ENCODE measurements around the gene ARL10. TPM values are rescaled to one million over a fixed set of nuclear protein-coding genes. Genes with fewer than 3 reads are reported as not detected.

Gene ARL10
- total and polyA plus RNA-seq, 2 donors (not counting 1 experiment from before 2014, with no cell fraction given) = 13.1 to 27.9 TPM

DNA sequence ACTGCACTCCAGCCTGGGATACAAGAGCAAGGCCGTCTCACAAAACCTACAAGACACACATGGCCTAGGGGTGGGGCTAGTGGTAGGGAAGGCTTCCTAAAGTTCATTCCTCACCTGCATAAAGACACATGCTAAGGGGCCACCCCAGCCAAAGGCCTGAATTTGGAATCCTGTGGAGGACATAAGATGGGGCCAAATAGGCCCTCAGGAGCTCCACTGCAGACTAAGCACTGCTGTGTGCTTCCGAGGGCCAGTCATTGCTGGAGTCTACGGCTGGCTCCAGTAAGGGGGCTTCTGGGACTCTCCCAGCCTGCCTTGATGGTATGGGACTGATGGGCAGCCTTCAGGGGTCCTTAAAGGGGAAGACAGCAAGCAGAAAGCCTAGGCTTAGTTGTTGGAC, 17.4 kb downstream of the ARL10 start:
- Histone ChIP-seq H3K27me3 (replicated peaks in 1 of 4; ENCODE audit: control extremely low read depth in 1 of 4, control insufficient read depth in 3 of 4, insufficient read depth in 4 of 4, low read length in 3 of 4) (no peaks in the 10 kb centered on the region), H3K9ac (ENCODE audit: low read length) (no peak overlapping the region), H2AFZ (ENCODE audit: insufficient read depth, low read depth, low read length, poor library complexity, severe bottlenecking) (no peak overlapping the region), H3K27ac (ENCODE audit: low read length in 2 of 2) (no peak overlapping the region), H3K4me1 (ENCODE audit: control insufficient read depth in 2 of 2, insufficient read depth in 2 of 2, low read length in 2 of 2) (peaks cover 20 to 21% of the 10 kb centered on the region in 2 donors), H3K4me2 (replicated peaks; ENCODE audit: low read depth, low read length, poor library complexity, severe bottlenecking) (no peak overlapping the region), H3K9me3 (ENCODE audit: control extremely low read depth in 1 of 3, control insufficient read depth in 2 of 3, insufficient read depth in 1 of 3, low read length in 2 of 3) (no peaks in the 10 kb centered on the region), H3K79me2 (ENCODE audit: control insufficient read depth, insufficient read depth, low read length) (peaks cover 27% of the 10 kb centered on the region), H4K20me1 (ENCODE audit: control insufficient read depth, insufficient read depth, low read length, poor library complexity, severe bottlenecking) (peaks cover 9% of the 10 kb centered on the region), H3K36me3 (replicated peaks in 1 of 2; ENCODE audit: control extremely low read depth in 1 of 2, control insufficient read depth in 1 of 2, extremely low read depth in 1 of 2, insufficient read depth in 2 of 2, low read length in 1 of 2) (peaks cover 5 to 56% of the 10 kb centered on the region in 2 experiments), H3K4me3 (ENCODE audit: control extremely low read depth in 1 of 5, extremely low read depth in 1 of 5, insufficient read depth in 1 of 5, low read depth in 2 of 5, low read length in 4 of 5) (no peak overlapping the region)
- WGBS (ENCODE audit: insufficient coverage) = 82% methylated on average over 2 of the region's 3 CpGs
- H3K9me3 Mint-ChIP-seq (ENCODE audit: insufficient read depth) = no peaks in the 10 kb centered on the region
- no peak for TF ChIP-seq EZH2 (IDR thresholded peaks at IDR 0.05; ENCODE audit: borderline replicate concordance, insufficient read depth, low read depth, low read length, poor library complexity, severe bottlenecking)
- TF ChIP-seq, protein P1, sequence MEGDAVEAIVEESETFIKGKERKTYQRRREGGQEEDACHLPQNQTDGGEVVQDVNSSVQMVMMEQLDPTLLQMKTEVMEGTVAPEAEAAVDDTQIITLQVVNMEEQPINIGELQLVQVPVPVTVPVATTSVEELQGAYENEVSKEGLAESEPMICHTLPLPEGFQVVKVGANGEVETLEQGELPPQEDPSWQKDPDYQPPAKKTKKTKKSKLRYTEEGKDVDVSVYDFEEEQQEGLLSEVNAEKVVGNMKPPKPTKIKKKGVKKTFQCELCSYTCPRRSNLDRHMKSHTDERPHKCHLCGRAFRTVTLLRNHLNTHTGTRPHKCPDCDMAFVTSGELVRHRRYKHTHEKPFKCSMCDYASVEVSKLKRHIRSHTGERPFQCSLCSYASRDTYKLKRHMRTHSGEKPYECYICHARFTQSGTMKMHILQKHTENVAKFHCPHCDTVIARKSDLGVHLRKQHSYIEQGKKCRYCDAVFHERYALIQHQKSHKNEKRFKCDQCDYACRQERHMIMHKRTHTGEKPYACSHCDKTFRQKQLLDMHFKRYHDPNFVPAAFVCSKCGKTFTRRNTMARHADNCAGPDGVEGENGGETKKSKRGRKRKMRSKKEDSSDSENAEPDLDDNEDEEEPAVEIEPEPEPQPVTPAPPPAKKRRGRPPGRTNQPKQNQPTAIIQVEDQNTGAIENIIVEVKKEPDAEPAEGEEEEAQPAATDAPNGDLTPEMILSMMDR (IDR thresholded peaks at IDR 0.05) = no peak
- no peak overlapping the region for H3K4me3 Mint-ChIP-seq
- no peak overlapping the region for H3K27ac Mint-ChIP-seq
- intact Hi-C loops (cut with micrococcal nuclease) = loop anchor here (10.0 kb wide), 1 partner anchor 148 kb away; the partner anchor contains the start of gene SIMC1
- ATAC-seq (ENCODE audit: low read depth) = no peak
- DNase-seq = no peak
- H3K4me1 Mint-ChIP-seq = peaks cover 22% of the 10 kb centered on the region
- H3K27me3 Mint-ChIP-seq = no peaks in the 10 kb centered on the region
- POLR2A ChIA-PET = no interaction called here
- CTCF ChIA-PET = no interaction called here

DNA sequence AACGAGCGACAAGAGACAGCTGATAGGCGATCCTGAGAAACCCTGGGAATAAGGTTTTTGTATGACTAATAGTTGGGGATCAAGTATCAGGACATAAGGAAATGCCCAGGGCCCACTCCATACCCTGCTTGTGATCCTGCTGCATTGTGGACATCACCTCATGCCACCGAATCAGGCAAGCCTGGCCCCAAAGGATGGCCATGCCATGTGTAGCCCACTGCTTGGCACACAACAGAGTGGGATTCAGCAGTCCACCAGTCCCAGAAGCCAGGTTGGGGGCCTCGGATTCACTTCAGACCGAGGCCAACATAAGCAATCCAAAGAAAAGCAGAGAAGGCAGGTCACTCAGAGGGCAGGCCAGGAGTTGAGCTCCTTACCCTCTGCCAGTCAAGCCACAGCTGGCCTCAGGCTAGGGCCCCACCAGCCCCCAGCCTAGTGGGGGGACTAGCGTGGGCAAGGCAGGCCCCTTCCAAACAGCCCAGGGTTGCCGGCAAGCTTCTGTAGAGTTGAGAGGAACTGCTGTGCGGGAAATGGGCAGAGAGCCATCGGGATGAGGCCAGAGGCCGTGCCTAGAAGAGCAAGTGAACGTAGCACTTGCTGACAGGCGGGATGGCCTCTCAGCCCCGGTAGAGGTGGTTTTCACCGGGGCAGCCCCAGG, 18.1 kb downstream of the ARL10 start:
- Histone ChIP-seq H3K4me3 (ENCODE audit: control extremely low read depth in 1 of 5, extremely low read depth in 1 of 5, insufficient read depth in 1 of 5, low read depth in 2 of 5, low read length in 4 of 5) (no peak overlapping the region), H3K9ac (ENCODE audit: low read length) (no peak overlapping the region), H3K79me2 (ENCODE audit: control insufficient read depth, insufficient read depth, low read length) (peaks cover 33% of the 10 kb centered on the region), H3K9me3 (ENCODE audit: control extremely low read depth in 1 of 3, control insufficient read depth in 2 of 3, insufficient read depth in 1 of 3, low read length in 2 of 3) (no peaks in the 10 kb centered on the region), H4K20me1 (ENCODE audit: control insufficient read depth, insufficient read depth, low read length, poor library complexity, severe bottlenecking) (peaks cover 9% of the 10 kb centered on the region), H3K36me3 (replicated peaks in 1 of 2; ENCODE audit: control extremely low read depth in 1 of 2, control insufficient read depth in 1 of 2, extremely low read depth in 1 of 2, insufficient read depth in 2 of 2, low read length in 1 of 2) (peaks cover 5 to 56% of the 10 kb centered on the region in 2 experiments), H3K27me3 (replicated peaks in 1 of 4; ENCODE audit: control extremely low read depth in 1 of 4, control insufficient read depth in 3 of 4, insufficient read depth in 4 of 4, low read length in 3 of 4) (no peaks in the 10 kb centered on the region), H2AFZ (ENCODE audit: insufficient read depth, low read depth, low read length, poor library complexity, severe bottlenecking) (no peak overlapping the region), H3K4me2 (replicated peaks; ENCODE audit: low read depth, low read length, poor library complexity, severe bottlenecking) (no peak overlapping the region), H3K27ac (ENCODE audit: low read length in 2 of 2) (no peak overlapping the region), H3K4me1 (ENCODE audit: control insufficient read depth in 2 of 2, insufficient read depth in 2 of 2, low read length in 2 of 2) (peaks cover 22 to 26% of the 10 kb centered on the region in 2 donors)
- CTCF ChIA-PET = no interaction called here
- no peak overlapping the region for H3K27ac Mint-ChIP-seq
- POLR2A ChIA-PET = no interaction called here
- WGBS (ENCODE audit: insufficient coverage) = 88% methylated on average over 9 of the region's 15 CpGs
- no peak for ATAC-seq (ENCODE audit: low read depth)
- no peak overlapping the region for H3K4me3 Mint-ChIP-seq
- intact Hi-C loops (cut with micrococcal nuclease) = loop anchor here (10.0 kb wide), 1 partner anchor 149 kb away; the partner anchor contains the start of gene SIMC1
- H3K4me1 Mint-ChIP-seq = peaks cover 27% of the 10 kb centered on the region
- no peak for DNase-seq
- no peaks in the 10 kb centered on the region for H3K27me3 Mint-ChIP-seq
- TF ChIP-seq EZH2 (IDR thresholded peaks at IDR 0.05; ENCODE audit: borderline replicate concordance, insufficient read depth, low read depth, low read length, poor library complexity, severe bottlenecking) = no peak
- TF ChIP-seq, protein P1 (IDR thresholded peaks at IDR 0.05) = no peak
- no peaks in the 10 kb centered on the region for H3K9me3 Mint-ChIP-seq (ENCODE audit: insufficient read depth)
